IMR-90 (cell line): Measurements from ENCODE around the gene KCTD4. TPM values are rescaled to one million over a fixed set of nuclear protein-coding genes. Genes with fewer than 3 reads are reported as not detected.
A peak's percentile ranks its signal among the peaks of the same experiment; 100 is the strongest.

Source experiments
- ATAC-seq: fragments of 200-7000 bp; cut with Tn5 transposase; 2 replicates; pipeline ENCODE4 v1.9.1; 2020; ENCODE audit warnings: low read depth, mild to moderate bottlenecking, moderate library complexity
- BruUV-seq: library from RNA; stranded (reverse); fragments of 400-500 nt; replicated peaks from 2 replicates; lab custom pipeline; 2021; lab: Mats Ljungman, UMichigan
- CTCF ChIA-PET: fragments of 300-600 bp; formaldehyde crosslinking; extraction: SDS; loops from one replicate; lab custom pipeline; 2021; ENCODE audit warnings: antibody characterized with exemption; lab: Yijun Ruan, JAX
- POLR2A ChIA-PET: fragments of 300-600 bp; sonication (Branson Sonifier 250); formaldehyde crosslinking; loops from one replicate; lab custom pipeline; 2022; ENCODE audit warnings: antibody characterized with exemption; ENCODE audit not compliant: unreplicated experiment; lab: Charles Lee
- DNase-seq: peaks from one replicate; pipeline ENCODE4 v3.0.0; 2013
- H2AFZ ChIP-seq: replicated peaks from 2 replicates; pipeline ENCODE3; 2013; ENCODE audit warnings: low read length, mild to moderate bottlenecking; ENCODE audit not compliant: poor library complexity
- H2AK5ac ChIP-seq: 2 replicates; pipeline ENCODE4 v1.6.1; 2013; ENCODE audit warnings: low read depth, low read length, inconsistent platforms
- H2AK9ac ChIP-seq: replicated peaks from 2 replicates; pipeline ENCODE3; 2013; ENCODE audit warnings: mild to moderate bottlenecking, low read depth, low read length, moderate library complexity; ENCODE audit not compliant: poor library complexity
- H2BK120ac ChIP-seq: 2 replicates; pipeline ENCODE4 v1.6.1; 2013; ENCODE audit warnings: low read depth, low read length, inconsistent platforms
- H2BK15ac ChIP-seq: 3 replicates; pipeline ENCODE4 v1.6.1; 2013; ENCODE audit warnings: low read depth, low read length, inconsistent platforms
- H2BK20ac ChIP-seq: 2 replicates; pipeline ENCODE4 v1.6.1; 2013; ENCODE audit warnings: low read depth, mild to moderate bottlenecking, inconsistent platforms, low read length, moderate library complexity
- H2BK5ac ChIP-seq: 2 replicates; pipeline ENCODE4 v1.6.1; 2013; ENCODE audit warnings: mild to moderate bottlenecking, low read depth, low read length, inconsistent platforms; ENCODE audit not compliant: poor library complexity, severe bottlenecking
- H3K14ac ChIP-seq: replicated peaks from 2 replicates; pipeline ENCODE4 v1.6.1; 2013; ENCODE audit warnings: low read depth, low read length, inconsistent platforms
- H3K18ac ChIP-seq: 2 replicates; pipeline ENCODE4 v1.6.1; 2013; ENCODE audit warnings: low read depth, low read length, control low read depth
- H3K23ac ChIP-seq: 2 replicates; pipeline ENCODE4 v1.6.1; 2013; ENCODE audit warnings: low read depth, low read length, inconsistent platforms
- H3K27ac ChIP-seq: 2 replicates; pipeline ENCODE4 v1.5.1; 2013; ENCODE audit warnings: mild to moderate bottlenecking, control low read depth, low read length; ENCODE audit not compliant: insufficient read depth
- H3K27me3 ChIP-seq: 2 replicates; pipeline ENCODE4 v1.6.1; 2013; ENCODE audit warnings: low read length; ENCODE audit not compliant: control insufficient read depth, insufficient read depth
- H3K36me3 ChIP-seq: 2 replicates; pipeline ENCODE4 v1.6.1; 2013; ENCODE audit warnings: low read length, mixed read lengths; ENCODE audit not compliant: control insufficient read depth, insufficient read depth
- H3K4ac ChIP-seq: 2 replicates; pipeline ENCODE4 v1.6.1; 2013; ENCODE audit warnings: low read depth, low read length, inconsistent platforms
- H3K4me1 ChIP-seq: 2 replicates; pipeline ENCODE4 v1.6.1; 2013; ENCODE audit warnings: low read length, mixed read lengths; ENCODE audit not compliant: control insufficient read depth, insufficient read depth
- H3K4me2 ChIP-seq: 2 replicates; pipeline ENCODE4 v1.6.1; 2013; ENCODE audit warnings: low read depth, mild to moderate bottlenecking, control low read depth, low read length, moderate library complexity
- H3K4me3 ChIP-seq: 2 replicates; pipeline ENCODE4 v1.5.1; 2013; ENCODE audit warnings: low read depth, mild to moderate bottlenecking, control low read depth, low read length, moderate library complexity; ENCODE audit not compliant: insufficient read depth
- H3K56ac ChIP-seq: 2 replicates; pipeline ENCODE4 v1.6.1; 2013; ENCODE audit warnings: low read length, inconsistent platforms; ENCODE audit not compliant: insufficient read depth; ENCODE audit errors: extremely low read depth
- H3K79me1 ChIP-seq, 2 experiments: 2 replicates each; pipeline ENCODE4 v1.6.1; 2013; ENCODE audit warnings: low read length in 2 of 2, inconsistent platforms in 1 of 2, low read depth in 1 of 2
- H3K9ac ChIP-seq: 2 replicates; pipeline ENCODE4 v1.6.1; 2013; ENCODE audit warnings: low read depth, low read length, control low read depth
- H3K9me1 ChIP-seq: 2 replicates; pipeline ENCODE4 v1.6.1; 2013; ENCODE audit warnings: low read length, inconsistent platforms; ENCODE audit not compliant: insufficient read depth
- H3K9me3 ChIP-seq: 2 replicates; pipeline ENCODE4 v1.6.1; 2013; ENCODE audit warnings: low read length; ENCODE audit not compliant: control insufficient read depth, insufficient read depth
- H4K20me1 ChIP-seq: 2 replicates; pipeline ENCODE4 v1.6.1; 2013; ENCODE audit warnings: low read length, inconsistent platforms; ENCODE audit not compliant: insufficient read depth
- H4K5ac ChIP-seq: 2 replicates; pipeline ENCODE4 v1.6.1; 2013; ENCODE audit warnings: mild to moderate bottlenecking, low read depth, low read length, control low read depth
- H4K8ac ChIP-seq, 2 experiments: 2 replicates each; pipeline ENCODE4 v1.6.1; 2013; ENCODE audit warnings: low read depth in 2 of 2, low read length in 2 of 2, control low read depth in 1 of 2, inconsistent platforms in 1 of 2
- H4K91ac ChIP-seq: 2 replicates; pipeline ENCODE4 v1.6.1; 2013; ENCODE audit warnings: low read depth, low read length, inconsistent platforms; ENCODE audit not compliant: insufficient read depth
- BHLHE40 ChIP-seq: fragments of 150-350 bp; IDR thresholded peaks from 2 replicates; pipeline ENCODE4 v1.6.1; 2016; ENCODE audit warnings: mild to moderate bottlenecking, low read depth, low read length
- CEBPB ChIP-seq: IDR thresholded peaks from 2 replicates; pipeline ENCODE4 v1.6.1; 2012; ENCODE audit warnings: low read depth, low read length, improper control_type of control experiment
- NFE2L2 ChIP-seq: fragments of 150-350 bp; IDR thresholded peaks from 2 replicates; pipeline ENCODE4 v1.6.1; 2016; ENCODE audit warnings: low read depth, mild to moderate bottlenecking, low read length
- POLR2A ChIP-seq: IDR thresholded peaks from 2 replicates; pipeline ENCODE4 v1.6.1; 2012; ENCODE audit warnings: mild to moderate bottlenecking, low read depth, low read length
- SMC3 ChIP-seq: fragments of 150-350 bp; IDR thresholded peaks from 2 replicates; pipeline ENCODE4 v1.6.1; 2016; ENCODE audit warnings: low read depth, mild to moderate bottlenecking, antibody characterized with exemption, low read length, moderate library complexity
- WGBS, 2 experiments: methylation state at CpG; one replicate each; pipeline versions ENCODE4 v1.1.5 to v1.1.7; 2013; ENCODE audit warnings: missing lambda C conversion rate in 2 of 2; ENCODE audit not compliant: insufficient read length in 1 of 2; ENCODE audit errors: extremely low coverage in 2 of 2; 5-methylcytosine and 5-hydroxymethylcytosine counted together
- dilution Hi-C: fragments of 300-500 bp; cut with HindIII; formaldehyde crosslinking; loops from one replicate; pipeline ENCODE4 v1.14.3; 2018; ENCODE audit warnings: low sequenced_read_pairs; ENCODE audit not compliant: unreplicated experiment
- in situ Hi-C: fragments of 300-500 bp; cut with MboI; formaldehyde crosslinking; loops from 3 replicates; pipeline ENCODE4 v1.14.3; 2019; ENCODE audit warnings: low sequenced_read_pairs, inconsistent platforms, mixed read lengths
- intact Hi-C: fragments of 100-400 bp; cut with micrococcal nuclease; formaldehyde crosslinking; loops from 2 replicates; pipeline ENCODE4 v1.10.0; 2022
- polyA plus RNA-seq, 3 experiments: library from polyadenylated mRNA; depleted of rRNA; stranded (reverse); fragments of >200 nt; gene quantifications; 2 replicates each; pipeline ENCODE4 v1.2.3, GENCODE V29; 2012; ENCODE audit warnings: low replicate concordance in 1 of 3
- total RNA-seq: library from RNA; depleted of rRNA; stranded (reverse); fragments of >200 nt; gene quantifications from 2 replicates; pipeline ENCODE4 v1.2.3, GENCODE V29; 2012
- TF ChIP-seq, protein P1 (sequence below): fragments of 150-350 bp; IDR thresholded peaks from 2 replicates; pipeline ENCODE4 v1.6.1; 2017; ENCODE audit warnings: mild to moderate bottlenecking, antibody characterized with exemption, low read length, low read depth
- TF ChIP-seq, protein P2 (sequence below): conservative IDR thresholded peaks from 2 replicates; pipeline ENCODE4 v1.5.1; 2012; ENCODE audit warnings: mild to moderate bottlenecking, low read depth, low read length, improper control_type of control experiment

KCTD4 gene
- total and polyA plus RNA-seq, 2 of the 4 experiments (the other 2 are of a cell fraction): 0.53 to 0.72 TPM

DNA sequence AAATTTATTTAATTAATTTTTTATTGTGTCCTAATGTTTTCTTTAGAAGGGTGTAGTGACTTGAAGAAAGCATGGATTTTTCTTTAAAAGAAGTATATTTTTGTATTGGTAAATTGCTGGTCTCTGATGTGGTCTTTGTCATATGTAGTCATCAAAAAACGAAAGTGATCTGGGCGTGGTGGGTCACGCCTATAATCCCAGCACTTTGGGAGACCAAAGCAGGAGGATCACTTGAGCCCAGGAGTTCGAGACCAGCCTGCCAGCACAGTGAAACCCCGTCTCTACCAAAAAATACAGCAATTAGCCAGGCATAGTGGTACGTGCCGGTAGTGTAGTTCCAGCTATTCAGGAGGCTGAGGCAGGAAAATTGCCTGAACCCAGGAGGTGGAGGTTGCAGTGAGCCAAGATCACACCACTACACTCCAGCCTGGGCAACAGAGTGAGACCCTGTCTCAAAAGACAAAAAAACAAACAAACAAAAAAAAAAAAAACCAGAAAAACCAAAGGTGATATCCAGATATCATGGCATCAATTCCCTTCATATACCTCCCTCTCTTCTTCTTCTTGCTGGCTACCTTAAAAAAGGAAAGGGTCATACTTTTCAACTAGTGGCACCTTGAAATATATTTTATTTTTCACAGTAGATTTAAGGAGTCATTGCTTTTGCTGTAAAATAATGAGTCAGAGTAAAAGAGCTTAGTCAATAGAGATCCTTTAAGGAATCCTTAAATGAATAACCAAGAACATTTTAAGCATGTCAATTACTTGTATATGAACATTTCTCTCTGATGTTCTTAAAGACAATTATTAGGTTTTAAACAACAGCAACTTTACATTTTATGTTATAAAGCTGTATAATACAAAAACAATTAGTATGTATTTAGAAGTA, 19.9 kb downstream of the KCTD4 start:
- Histone ChIP-seq H3K27me3 (no peaks in the 10 kb centered on the region), H4K20me1 (no peaks in the 10 kb centered on the region), H3K27ac (no peak overlapping the region), H4K8ac (peak overlapping the region in 1 of 2 experiments; percentile 47; a peak in 1 of 4 replicates), H3K4me1 (peaks cover 6% of the 10 kb centered on the region), H2BK15ac (peak overlapping the region; percentile 39; the same call in 1 of the 3 replicates), H3K14ac (no peak overlapping the region), H3K18ac (no peak overlapping the region), H2BK20ac (no peak overlapping the region), H3K4ac (peak overlapping the region; percentile 55; the same call in 1 of the 2 replicates), H3K56ac (no peak overlapping the region), H3K36me3 (peaks cover 6% of the 10 kb centered on the region), H2AFZ (no peak overlapping the region), H3K9me3 (no peaks in the 10 kb centered on the region), H2AK5ac (peak overlapping the region; percentile 64; the same call in 1 of the 2 replicates), H3K4me3 (no peak overlapping the region), H4K5ac (peak overlapping the region; percentile 36; the same call in 1 of the 2 replicates), H3K79me1 (peaks cover 30 to 55% of the 10 kb centered on the region in 2 experiments), H3K23ac (no peak overlapping the region), H4K91ac (no peak overlapping the region), H2AK9ac (no peak overlapping the region), H3K9me1 (peaks cover 8% of the 10 kb centered on the region), H2BK5ac (peak overlapping the region; percentile 40), H3K4me2 (no peak overlapping the region), H3K9ac (no peak overlapping the region), H2BK120ac (peak overlapping the region; percentile 6; the same call in 1 of the 2 replicates)
- dilution Hi-C loops: no loop called here
- no peak for TF ChIP-seq SMC3
- TF ChIP-seq, protein P1, sequence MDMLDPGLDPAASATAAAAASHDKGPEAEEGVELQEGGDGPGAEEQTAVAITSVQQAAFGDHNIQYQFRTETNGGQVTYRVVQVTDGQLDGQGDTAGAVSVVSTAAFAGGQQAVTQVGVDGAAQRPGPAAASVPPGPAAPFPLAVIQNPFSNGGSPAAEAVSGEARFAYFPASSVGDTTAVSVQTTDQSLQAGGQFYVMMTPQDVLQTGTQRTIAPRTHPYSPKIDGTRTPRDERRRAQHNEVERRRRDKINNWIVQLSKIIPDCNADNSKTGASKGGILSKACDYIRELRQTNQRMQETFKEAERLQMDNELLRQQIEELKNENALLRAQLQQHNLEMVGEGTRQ: no peak
- TF ChIP-seq NFE2L2: no peak
- no peak for TF ChIP-seq CEBPB
- TF ChIP-seq BHLHE40: no peak
- TF ChIP-seq POLR2A: no peak
- TF ChIP-seq, protein P2, sequence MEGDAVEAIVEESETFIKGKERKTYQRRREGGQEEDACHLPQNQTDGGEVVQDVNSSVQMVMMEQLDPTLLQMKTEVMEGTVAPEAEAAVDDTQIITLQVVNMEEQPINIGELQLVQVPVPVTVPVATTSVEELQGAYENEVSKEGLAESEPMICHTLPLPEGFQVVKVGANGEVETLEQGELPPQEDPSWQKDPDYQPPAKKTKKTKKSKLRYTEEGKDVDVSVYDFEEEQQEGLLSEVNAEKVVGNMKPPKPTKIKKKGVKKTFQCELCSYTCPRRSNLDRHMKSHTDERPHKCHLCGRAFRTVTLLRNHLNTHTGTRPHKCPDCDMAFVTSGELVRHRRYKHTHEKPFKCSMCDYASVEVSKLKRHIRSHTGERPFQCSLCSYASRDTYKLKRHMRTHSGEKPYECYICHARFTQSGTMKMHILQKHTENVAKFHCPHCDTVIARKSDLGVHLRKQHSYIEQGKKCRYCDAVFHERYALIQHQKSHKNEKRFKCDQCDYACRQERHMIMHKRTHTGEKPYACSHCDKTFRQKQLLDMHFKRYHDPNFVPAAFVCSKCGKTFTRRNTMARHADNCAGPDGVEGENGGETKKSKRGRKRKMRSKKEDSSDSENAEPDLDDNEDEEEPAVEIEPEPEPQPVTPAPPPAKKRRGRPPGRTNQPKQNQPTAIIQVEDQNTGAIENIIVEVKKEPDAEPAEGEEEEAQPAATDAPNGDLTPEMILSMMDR: no peak
- ChIA-PET POLR2A (no interaction called here), CTCF (interaction anchor here (0.5 to 0.8 kb wide), 2 partner anchors 11 to 37 kb away, joined by 3 read pairs; no protein-coding TSS in a partner anchor)
- 60% methylated on average over 2 of the region's 7 CpGs; no CpG with 5 or more reads in 1 of the 2 experiments for WGBS, 2 experiments
- BruUV-seq: no TSS peak
- intact Hi-C loops: no loop called here
- DNase-seq (peak; percentile 46), ATAC-seq (no peak)
- in situ Hi-C loops: no loop called here
